HG02970 (cell line): ENCODE data around the gene CDK13.

Experiments
- ATAC-seq: cut with Tn5 transposase; IDR thresholded peaks from one replicate; pipeline ENCODE4 v1.9.1; 2021; ENCODE audit warnings: mild to moderate bottlenecking, moderate library complexity, moderate number of reproducible peaks; ENCODE audit not compliant: unreplicated experiment, low FRiP score

The CDK13 gene

DNA sequence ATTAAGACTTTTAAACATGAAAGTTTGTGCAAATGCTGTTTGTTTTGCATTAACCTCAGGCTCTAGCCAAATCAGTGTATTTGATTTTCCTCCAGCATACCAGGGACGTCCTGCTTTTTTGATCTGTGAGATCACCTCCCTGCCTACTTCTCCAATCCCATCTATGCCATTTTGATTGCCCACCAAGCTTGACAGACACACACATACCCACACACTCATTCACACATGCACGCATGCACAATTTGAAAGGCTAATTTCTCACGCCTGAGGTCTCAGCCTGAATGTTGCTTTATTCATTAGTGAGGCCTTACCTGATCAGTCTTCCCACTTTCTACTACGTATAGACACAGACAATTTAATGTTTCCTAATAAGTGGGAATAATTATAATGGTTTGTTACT lies 53.5 kb downstream of the CDK13 start:
- ATAC-seq, result no peak

DNA sequence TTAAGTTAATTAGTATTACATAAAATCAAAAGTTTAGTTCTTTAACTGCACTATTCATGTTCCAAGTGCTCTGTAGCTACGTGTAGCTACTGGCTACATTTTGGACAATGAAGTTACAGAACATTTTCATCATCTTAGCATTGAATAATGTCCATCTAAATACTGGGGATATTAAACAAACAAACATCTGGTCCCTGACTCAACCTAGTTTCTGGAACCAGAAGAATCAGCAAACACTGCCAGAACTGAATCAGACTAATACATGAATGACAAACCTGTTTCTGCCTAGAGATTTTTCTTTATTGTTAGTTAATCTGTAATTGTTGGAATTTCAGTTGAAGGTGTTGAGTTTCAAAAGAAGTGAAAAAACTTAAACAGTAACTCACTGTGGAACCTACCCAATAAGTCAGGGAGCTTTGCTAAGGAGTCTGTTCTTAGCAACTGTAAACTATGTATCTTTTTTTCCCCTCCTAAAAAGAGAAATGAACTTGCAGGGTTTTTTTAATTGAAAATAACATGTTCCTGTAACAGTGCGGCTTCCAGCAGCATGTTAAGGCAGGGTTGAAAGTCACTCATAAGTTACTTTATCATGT lies 58.3 kb downstream of the CDK13 start:
- ATAC-seq, result no peak

DNA sequence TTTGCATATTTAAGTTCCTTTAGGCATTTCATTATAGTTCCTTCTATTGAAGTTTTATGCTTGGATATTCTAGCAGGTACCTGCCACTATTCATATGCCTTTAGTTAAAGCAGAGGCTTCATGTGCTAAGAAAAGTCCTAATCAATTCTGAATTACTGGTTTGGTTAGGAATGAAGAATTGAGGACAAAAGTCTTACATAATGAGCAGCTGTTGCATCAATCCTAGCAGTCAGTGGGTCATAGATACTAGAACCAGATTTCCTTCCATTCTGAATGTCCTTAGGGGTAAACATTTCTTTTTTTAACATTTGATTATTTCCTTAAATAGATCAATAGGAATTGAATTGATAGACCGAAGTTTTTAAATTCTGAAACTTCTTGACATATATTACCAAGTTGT lies 59.2 kb downstream of the CDK13 start:
- no peak for ATAC-seq

DNA sequence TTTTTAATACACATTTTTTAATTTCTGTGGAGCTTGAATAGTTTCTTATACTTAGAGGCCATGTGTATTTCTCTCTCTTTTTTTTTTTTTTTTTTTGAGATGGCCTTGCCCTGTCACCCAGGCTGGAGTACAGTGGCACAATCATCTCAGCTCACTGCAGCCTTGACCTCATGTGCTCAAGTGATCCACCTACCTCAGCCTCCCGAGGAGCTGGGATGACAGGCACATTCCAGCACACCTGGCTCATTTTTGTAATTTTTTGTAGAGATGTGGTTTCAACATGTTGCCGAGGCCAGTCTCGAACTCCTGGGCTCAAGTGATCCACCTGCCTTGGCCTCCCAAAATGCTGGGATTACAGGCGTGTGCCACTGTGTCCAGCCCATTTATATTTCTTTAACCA lies 64.3 kb downstream of the CDK13 start:
- no peak for ATAC-seq

DNA sequence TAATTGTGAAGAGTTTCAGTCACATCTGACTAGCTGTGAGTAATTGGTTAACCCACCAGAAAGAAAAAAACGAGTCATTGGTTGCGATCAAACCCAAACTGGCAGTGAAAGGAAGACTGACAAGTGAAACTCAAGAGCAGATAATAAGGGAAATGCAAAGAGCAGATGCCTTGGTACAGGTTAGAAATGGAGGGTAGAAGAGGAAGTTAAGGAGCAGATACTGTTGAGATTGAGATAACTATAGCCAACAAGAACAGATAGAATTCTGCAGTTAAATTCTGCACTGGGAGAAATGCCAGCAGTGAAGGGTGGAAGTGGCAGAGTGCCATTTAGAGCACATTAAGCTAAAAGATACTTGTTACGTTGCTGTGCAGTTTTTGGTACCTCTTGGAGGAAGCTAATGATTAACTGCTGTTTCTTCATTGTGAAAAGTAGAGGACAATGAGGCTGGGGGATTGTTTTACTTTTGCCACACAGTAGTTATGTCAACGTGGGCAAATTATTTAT lies 65.8 kb downstream of the CDK13 start:
- ATAC-seq, result peak; percentile 67

DNA sequence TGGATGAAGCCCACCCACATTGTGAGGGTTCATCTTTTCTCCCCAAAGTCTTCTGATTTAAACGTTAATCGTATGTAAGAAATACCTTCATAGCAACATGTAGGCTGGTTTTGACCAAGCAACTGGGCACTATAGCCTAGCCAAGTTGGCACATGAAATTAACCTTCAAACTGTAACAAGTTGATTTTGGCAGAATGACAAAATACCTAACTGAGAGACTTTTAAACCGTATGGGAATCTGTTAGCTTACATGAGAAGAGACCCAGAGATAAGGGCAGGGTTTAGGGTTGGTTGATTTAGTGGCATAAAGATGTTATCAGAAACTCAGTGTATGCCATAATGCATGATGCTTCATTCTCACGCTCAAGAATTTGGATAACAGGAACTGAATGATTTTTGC lies 69.5 kb downstream of the CDK13 start:
- ATAC-seq, result no peak

DNA sequence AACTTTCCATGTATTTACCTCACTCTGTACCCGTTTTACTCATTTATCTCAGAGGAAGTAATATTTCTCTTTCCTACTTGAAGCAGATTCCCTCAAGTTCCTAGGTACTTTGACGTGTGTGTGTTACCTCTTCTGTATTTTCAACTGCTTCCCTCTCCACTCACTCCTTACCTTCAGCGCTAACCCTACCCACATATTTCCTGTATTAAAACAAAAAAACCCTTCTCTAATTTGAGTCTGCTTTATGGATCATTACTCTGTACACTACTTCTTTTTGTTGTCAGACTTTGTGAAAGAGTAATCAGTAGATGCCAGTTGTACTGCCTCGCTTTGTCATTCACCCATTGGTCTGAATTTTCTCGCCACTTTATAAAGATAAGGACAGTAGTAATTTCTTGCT lies 74.0 kb downstream of the CDK13 start:
- ATAC-seq, result no peak

DNA sequence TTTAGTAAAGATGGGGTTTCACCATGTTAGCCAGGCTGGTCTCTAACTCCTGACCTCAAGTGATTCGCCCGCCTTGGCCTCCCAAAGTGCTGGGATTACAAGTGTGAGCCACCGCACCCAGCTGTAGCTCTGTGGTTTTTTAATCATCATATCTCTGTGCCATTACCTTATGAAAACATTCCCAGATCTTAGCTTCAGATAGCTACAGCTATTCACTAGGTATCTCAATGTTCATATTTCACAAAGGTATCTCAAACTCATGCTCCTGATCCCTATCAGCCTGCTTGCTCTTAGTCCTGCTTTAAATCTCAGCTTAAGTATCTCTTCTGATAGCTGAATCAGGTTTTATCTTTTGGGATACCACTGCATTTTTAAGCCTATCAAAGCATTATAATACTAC lies 74.8 kb downstream of the CDK13 start:
- no peak for ATAC-seq

DNA sequence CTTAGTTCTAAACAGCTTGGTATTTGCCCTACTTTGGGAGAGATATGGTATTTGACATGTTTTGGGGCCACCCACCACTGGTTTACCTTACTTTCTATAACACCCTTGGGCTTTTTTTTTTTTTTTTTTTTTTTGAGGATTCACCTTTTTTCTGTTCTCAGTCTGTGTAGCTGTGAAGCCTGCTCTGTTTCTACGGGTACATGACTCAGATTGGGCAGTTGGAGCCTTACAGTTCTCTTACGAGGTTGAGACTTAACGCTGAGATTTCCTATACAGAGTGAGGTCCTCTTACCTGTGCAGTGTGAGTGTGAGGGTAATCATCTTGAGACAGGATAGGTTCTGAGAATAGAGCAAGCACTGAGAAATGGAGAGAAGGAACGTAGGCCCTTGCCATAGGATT lies 77.5 kb downstream of the CDK13 start:
- no peak for ATAC-seq

DNA sequence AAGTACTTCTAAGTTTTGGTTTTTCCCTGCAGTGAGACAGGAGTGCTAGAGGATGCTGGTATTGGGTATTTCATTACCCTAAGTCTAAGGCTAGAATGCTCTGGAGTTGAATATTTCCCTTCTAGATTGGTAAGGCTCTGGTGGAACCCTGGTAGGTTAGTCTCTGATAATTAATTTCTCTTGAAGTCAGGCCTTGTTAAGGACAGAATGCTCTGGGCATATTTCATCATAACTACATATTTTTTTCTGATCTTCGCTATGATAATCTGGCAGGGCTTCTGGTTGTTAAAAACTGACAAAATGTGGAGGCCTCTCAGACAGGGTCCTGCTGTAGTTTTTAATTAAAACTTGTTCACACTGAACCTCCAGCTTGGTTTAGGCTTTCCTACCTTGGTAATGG lies 83.8 kb downstream of the CDK13 start:
- ATAC-seq, result no peak

DNA sequence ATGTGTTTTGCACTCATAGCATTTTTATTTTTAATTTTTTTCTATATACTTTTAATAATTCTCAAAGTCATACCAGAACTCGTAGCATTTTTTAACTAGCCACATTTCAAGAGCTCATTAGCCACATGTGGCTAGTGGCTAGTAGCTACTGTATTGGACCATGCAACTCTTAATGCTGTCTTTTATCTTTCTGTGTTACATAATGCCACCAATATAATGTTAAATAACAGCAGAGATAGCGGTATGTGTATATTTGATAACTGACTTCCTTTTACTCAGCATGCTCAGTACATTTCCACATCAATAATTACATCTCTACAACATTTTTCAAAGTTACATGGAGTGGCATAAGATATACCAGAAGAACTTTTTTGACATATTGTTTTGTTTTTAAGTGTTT lies 91.4 kb downstream of the CDK13 start:
- ATAC-seq, result no peak

DNA sequence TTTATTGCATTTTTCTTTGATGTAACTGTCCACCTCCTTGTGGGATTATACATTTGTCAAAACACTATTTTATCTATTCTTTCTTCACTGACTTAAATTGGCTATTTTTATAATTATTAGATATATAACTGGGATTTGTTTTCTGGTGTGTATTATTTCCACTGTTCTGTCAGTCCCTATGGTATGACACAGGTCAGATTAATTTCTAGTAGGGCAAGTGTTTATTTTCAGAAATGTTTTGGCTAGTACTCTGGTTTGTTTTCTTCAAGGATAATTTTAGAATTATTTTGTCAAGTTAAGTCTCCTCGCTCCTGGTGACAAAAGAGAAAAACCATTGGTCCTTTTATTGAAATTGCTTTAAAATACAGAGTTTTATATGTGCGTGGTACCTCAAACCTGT lies 93.1 kb downstream of the CDK13 start:
- no peak for ATAC-seq

DNA sequence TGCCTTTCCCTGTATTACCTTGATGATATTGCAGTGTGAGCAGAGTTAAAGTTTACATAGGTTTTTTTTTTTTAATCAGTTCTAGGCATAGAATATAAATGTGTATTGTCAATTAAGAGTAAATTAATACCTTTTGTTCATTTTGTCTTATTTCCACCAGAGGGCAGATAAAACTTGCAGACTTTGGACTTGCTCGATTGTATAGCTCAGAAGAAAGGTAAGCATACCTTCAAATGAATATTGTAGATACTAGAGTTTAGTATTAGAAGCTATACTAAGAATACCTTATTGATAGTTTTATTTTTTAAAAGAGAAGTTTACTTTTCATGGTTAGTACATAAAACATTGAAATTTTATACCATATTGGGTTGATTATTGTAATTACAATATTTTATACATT lies 97.6 kb downstream of the CDK13 start:
- no peak for ATAC-seq

DNA sequence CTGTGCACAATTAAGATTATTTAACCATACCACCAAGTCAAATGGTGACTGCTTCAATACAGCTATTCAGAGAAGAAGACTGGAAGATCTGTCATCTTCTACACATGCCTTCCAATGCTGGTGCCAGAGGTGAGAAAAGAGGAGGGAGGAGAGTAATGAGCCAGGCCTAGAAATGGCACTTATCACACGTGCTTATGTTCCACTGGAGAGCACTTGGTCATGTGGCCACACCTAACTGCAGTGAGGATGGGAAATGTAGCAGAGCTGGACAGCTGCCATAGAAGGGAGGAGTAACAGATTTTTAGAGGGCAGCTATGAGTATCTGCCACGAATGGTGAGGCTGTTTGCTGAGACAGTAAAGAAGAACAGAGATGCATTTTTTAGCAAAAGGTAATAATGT lies 107.2 kb downstream of the CDK13 start:
- ATAC-seq, result no peak

DNA sequence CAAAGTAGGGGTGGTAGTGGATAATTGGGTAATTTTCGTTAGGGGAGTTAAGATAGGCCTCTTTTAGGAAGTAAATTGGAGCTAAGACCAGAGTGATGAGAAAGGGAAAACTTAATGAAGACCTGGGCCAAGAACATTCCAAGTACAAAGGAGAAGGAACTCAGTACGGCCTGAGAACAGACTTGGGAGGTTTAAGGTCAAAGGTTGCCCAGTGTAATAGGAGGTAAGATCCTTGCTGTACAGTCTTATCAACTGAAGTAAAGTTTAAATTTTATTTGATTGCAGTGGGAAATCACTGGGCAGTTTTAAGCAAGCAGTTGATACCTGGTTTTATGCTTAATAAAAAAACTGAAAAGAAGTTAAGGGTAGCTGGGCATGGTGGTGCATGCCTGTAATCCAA lies 108.0 kb downstream of the CDK13 start:
- no peak for ATAC-seq

DNA sequence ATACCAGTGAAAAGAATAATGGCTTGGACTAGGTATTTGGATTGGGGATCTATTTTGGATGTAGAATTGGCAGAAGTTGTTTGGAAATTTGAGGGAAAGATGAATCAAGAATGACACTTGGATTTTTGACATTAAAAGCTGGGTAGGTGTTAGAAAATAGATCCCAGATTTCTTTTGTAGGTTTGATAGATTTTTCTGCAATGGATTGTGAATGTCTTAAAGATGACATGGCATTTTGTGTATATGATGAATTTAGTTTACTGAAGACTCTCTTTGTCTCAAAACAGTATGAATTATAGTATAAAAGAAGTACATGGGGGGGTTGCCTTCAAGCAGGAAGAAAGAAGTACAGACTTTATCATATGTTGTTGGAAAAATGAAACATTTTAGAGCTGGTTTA lies 108.6 kb downstream of the CDK13 start:
- no peak for ATAC-seq

DNA sequence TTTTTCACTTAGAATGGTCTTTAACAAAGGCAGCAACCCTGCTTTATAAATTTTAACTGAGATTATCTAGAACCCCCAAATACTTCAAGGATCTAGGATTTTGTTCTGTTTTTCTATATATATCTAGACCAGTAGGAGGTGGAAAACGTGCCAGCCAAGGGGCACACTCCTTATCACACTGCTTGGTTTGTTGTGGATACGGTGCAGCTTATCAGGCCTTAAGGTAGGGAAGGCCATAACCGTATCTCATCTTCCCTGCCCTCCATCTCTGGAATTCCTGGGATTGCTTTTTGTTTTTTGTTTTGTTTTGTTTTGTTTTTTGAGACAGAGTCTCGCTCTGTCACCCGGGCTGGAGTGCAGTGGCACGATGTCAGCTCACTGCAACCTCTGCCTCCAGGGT lies 109.0 kb downstream of the CDK13 start:
- ATAC-seq, result no peak

DNA sequence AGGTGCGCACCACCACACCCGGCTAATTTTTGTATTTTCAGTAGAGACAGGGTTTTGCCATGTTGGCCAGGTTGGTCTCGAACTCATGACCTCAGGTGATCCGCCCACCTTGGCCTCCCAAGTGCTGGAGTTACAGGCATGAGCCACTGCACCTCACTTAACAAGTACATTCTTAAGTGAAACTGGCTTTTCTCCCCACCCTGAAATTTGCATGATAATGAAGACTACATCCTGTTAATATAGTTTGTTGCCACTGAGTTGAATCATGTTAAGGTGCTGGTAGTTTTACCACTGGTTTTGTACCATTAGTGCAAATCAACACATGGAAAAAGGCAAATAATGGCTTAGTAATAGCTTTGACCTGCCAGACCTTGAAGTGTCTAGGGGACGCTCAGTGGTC lies 122.2 kb downstream of the CDK13 start:
- no peak for ATAC-seq

DNA sequence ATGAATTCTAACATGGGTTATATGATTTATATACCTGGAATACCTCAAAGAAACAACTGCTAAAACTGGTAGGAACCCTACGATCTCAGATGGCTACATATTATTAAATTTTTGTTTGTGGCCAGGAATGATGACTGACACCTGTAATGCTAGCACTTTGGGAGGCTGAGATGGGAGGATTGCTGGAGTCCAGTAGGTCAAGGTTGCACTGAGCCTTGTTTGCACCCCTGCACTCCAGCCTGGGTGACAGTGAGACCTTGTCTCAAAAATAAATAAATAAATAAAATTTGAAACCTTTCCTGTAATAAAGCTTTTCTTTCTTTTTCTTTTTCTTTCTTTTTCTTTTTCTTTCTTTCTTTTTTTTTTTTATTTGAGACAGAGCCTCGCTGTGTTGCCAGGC lies 123.2 kb downstream of the CDK13 start:
- ATAC-seq, result no peak

DNA sequence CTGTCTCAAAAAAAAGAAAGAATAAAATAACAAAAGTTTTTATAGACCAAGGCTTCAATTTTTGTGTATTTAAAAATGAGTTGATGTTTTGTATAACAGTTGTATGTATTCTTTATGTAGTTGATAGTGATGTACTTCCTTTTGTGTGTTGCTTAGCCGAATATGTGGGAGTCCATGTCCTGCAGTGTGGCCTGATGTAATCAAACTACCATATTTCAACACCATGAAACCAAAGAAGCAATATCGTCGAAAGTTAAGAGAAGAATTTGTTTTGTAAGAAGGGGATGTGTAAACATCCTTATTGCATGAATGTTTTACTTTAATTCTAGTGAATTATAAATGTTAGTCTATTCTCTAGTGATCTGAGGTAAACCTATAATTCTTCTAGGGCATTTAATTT lies 127.8 kb downstream of the CDK13 start:
- no peak for ATAC-seq

DNA sequence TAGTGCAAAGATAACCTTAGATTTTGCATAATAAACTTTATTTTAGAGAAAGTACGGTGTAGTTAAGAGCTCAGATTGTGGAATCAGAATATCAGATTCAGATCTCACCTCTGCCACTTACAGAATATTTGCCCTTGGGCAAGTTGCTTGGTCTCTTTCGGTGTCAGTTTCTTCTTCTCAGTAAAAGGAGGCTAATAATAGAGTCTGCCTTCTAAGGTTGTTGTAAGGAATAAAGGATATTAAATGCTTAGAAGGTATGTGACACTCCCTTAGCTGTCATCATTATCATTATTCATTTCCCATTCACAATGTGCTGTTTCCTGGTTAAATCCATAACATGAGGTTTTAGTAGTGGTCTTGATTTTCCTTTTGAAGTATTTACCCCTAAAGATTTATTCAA lies 142.1 kb downstream of the CDK13 start:
- ATAC-seq, result no peak

DNA sequence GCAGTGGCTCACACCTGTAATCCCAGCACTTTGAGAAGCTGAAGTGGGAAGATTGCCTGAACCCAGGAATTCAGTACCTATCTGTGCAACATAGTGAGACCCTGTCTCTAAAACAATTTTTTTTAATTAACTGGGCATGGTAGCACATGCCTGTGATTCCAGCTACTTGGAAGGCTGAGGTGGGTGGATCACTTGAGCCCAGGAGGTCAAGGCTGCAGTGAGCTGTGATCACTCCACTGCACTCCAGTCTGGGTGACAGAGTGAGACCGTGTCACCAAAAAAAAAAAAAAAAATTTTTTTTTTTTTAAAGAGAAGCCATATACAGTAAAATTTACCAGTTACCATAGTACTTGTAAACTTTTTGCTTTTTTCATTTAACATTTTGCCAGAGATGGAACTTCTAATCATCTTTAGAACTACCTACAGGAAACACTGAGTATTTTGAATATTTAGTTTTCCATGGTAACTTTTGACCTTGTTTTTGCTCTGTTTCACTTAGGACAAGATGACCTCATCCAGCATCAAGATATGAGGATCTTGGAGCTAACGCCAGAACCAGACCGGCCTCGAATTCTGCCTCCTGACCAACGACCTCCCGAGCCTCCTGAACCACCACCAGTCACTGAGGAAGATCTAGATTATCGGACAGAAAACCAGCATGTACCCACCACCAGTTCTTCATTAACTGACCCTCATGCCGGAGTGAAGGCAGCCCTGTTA lies 143.7 kb downstream of the CDK13 start:
- no peak for ATAC-seq
